Hematopoietic multipotent progenitor cell treated with erythropoietin and hydrocortisone succinate and interleukin-3 and kit ligand, for 6 days (in vitro differentiated cells): ENCODE measurements around the gene BACH1.

Source experiments
- DNase-seq: peaks from one replicate; pipeline ENCODE4 v3.0.0-alpha.2; 2015

Gene BACH1

GRCh38 chr21:29316029-29316742 lies 17.5 kb downstream of the BACH1 start:
- DNase-seq = peak; percentile 72

GRCh38 chr21:29316806-29317205 lies 18.1 kb downstream of the BACH1 start:
- DNase-seq = no peak

- no peak for DNase-seq
Observed at GRCh38 chr21:29318354-29318753, 19.6 kb downstream of the BACH1 start.

- DNase-seq = peak; percentile 72
Observed at GRCh38 chr21:29320031-29320430, 21.3 kb downstream of the BACH1 start.

- DNase-seq = no peak
Observed at GRCh38 chr21:29321217-29321616, 22.5 kb downstream of the BACH1 start.

- peak; percentile 55 for DNase-seq
Observed at GRCh38 chr21:29321932-29322928, 23.5 kb downstream of the BACH1 start.

- DNase-seq = no peak
Observed at GRCh38 chr21:29323189-29323588, 24.5 kb downstream of the BACH1 start.

- DNase-seq = no peak
Observed at GRCh38 chr21:29326914-29327554, 28.3 kb downstream of the BACH1 start.

- no peak for DNase-seq
Observed at GRCh38 chr21:29329406-29329805, 30.7 kb downstream of the BACH1 start.

- DNase-seq = no peak
Observed at GRCh38 chr21:29330797-29331196, 32.1 kb downstream of the BACH1 start.

GRCh38 chr21:29332461-29333362 lies 34.0 kb downstream of the BACH1 start:
- no peak for DNase-seq

GRCh38 chr21:29333406-29333805 lies 34.7 kb downstream of the BACH1 start:
- no peak for DNase-seq

- DNase-seq = peak; percentile 81
Observed at GRCh38 chr21:29334717-29335428, 36.2 kb downstream of the BACH1 start.

GRCh38 chr21:29335720-29336119 lies 37.0 kb downstream of the BACH1 start:
- peak; percentile 38 for DNase-seq

GRCh38 chr21:29338256-29338655 lies 39.5 kb downstream of the BACH1 start:
- DNase-seq = no peak

- no peak for DNase-seq
Observed at GRCh38 chr21:29340228-29340627, 41.5 kb downstream of the BACH1 start.

- peak; percentile 32 for DNase-seq
Observed at GRCh38 chr21:29342363-29342957, 43.7 kb downstream of the BACH1 start.

- DNase-seq = no peak
Observed at GRCh38 chr21:29343519-29343918, 44.8 kb downstream of the BACH1 start.

- DNase-seq = no peak
Observed at GRCh38 chr21:29346281-29346680, 47.6 kb downstream of the BACH1 start.

- DNase-seq = no peak
Observed at GRCh38 chr21:29346771-29347170, 48.0 kb downstream of the BACH1 start.

- no peak for DNase-seq
Observed at GRCh38 chr21:29347274-29347681, 48.6 kb downstream of the BACH1 start.
